ENCODE measurements around the gene CROCC2.

GRCh38 chr2:240948905-240949790, 43.0 kb downstream of the CROCC2 start:
- TF ChIP-seq, protein P1, sequence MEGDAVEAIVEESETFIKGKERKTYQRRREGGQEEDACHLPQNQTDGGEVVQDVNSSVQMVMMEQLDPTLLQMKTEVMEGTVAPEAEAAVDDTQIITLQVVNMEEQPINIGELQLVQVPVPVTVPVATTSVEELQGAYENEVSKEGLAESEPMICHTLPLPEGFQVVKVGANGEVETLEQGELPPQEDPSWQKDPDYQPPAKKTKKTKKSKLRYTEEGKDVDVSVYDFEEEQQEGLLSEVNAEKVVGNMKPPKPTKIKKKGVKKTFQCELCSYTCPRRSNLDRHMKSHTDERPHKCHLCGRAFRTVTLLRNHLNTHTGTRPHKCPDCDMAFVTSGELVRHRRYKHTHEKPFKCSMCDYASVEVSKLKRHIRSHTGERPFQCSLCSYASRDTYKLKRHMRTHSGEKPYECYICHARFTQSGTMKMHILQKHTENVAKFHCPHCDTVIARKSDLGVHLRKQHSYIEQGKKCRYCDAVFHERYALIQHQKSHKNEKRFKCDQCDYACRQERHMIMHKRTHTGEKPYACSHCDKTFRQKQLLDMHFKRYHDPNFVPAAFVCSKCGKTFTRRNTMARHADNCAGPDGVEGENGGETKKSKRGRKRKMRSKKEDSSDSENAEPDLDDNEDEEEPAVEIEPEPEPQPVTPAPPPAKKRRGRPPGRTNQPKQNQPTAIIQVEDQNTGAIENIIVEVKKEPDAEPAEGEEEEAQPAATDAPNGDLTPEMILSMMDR (tag by site-specific recombination; IDR thresholded peaks at IDR 0.05), result no peak
- TF ChIP-seq ZFP3 (tag by site-specific recombination; IDR thresholded peaks at IDR 0.05; ENCODE audit: low read depth) (no peak), ZNF24 (tag by site-specific recombination; IDR thresholded peaks at IDR 0.05) (no peak), ZBTB7A (tag by site-specific recombination; IDR thresholded peaks at IDR 0.05; ENCODE audit: low read depth) (no peak), SCRT1 (tag by site-specific recombination; IDR thresholded peaks at IDR 0.05; ENCODE audit: borderline replicate concordance) (no peak), ZBTB10 (tag by site-specific recombination; IDR thresholded peaks at IDR 0.05) (no peak), AEBP2 (tag by site-specific recombination; IDR thresholded peaks at IDR 0.05; ENCODE audit: borderline replicate concordance) (no peak), ZFP69B (tag by site-specific recombination; IDR thresholded peaks at IDR 0.05) (no peak), ZNF501 (tag by site-specific recombination; IDR thresholded peaks at IDR 0.05) (no peak), BCL11B (tag by site-specific recombination; IDR thresholded peaks at IDR 0.05; ENCODE audit: low read depth) (no peak), ZNF76 (tag by site-specific recombination; IDR thresholded peaks at IDR 0.05; ENCODE audit: borderline replicate concordance, low read depth) (no peak), ZBTB21 (tag by site-specific recombination; IDR thresholded peaks at IDR 0.05) (no peak)
- TF ChIP-seq, protein P2, sequence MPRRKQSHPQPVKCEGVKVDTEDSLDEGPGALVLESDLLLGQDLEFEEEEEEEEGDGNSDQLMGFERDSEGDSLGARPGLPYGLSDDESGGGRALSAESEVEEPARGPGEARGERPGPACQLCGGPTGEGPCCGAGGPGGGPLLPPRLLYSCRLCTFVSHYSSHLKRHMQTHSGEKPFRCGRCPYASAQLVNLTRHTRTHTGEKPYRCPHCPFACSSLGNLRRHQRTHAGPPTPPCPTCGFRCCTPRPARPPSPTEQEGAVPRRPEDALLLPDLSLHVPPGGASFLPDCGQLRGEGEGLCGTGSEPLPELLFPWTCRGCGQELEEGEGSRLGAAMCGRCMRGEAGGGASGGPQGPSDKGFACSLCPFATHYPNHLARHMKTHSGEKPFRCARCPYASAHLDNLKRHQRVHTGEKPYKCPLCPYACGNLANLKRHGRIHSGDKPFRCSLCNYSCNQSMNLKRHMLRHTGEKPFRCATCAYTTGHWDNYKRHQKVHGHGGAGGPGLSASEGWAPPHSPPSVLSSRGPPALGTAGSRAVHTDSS (tag by site-specific recombination; IDR thresholded peaks at IDR 0.05), result no peak
- TF ChIP-seq, protein P3, sequence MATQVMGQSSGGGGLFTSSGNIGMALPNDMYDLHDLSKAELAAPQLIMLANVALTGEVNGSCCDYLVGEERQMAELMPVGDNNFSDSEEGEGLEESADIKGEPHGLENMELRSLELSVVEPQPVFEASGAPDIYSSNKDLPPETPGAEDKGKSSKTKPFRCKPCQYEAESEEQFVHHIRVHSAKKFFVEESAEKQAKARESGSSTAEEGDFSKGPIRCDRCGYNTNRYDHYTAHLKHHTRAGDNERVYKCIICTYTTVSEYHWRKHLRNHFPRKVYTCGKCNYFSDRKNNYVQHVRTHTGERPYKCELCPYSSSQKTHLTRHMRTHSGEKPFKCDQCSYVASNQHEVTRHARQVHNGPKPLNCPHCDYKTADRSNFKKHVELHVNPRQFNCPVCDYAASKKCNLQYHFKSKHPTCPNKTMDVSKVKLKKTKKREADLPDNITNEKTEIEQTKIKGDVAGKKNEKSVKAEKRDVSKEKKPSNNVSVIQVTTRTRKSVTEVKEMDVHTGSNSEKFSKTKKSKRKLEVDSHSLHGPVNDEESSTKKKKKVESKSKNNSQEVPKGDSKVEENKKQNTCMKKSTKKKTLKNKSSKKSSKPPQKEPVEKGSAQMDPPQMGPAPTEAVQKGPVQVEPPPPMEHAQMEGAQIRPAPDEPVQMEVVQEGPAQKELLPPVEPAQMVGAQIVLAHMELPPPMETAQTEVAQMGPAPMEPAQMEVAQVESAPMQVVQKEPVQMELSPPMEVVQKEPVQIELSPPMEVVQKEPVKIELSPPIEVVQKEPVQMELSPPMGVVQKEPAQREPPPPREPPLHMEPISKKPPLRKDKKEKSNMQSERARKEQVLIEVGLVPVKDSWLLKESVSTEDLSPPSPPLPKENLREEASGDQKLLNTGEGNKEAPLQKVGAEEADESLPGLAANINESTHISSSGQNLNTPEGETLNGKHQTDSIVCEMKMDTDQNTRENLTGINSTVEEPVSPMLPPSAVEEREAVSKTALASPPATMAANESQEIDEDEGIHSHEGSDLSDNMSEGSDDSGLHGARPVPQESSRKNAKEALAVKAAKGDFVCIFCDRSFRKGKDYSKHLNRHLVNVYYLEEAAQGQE (tag by site-specific recombination; IDR thresholded peaks at IDR 0.05), result no peak
